NCI-H510A treated with DMSO at 0.1 percent for 48 hours (cell line): Measurements from ENCODE around the gene CCL22.

Experiments used
- DNase-seq: peaks from one replicate; lab custom pipeline; 2025; lab: John Stamatoyannopoulos, UW

CCL22 gene

DNA sequence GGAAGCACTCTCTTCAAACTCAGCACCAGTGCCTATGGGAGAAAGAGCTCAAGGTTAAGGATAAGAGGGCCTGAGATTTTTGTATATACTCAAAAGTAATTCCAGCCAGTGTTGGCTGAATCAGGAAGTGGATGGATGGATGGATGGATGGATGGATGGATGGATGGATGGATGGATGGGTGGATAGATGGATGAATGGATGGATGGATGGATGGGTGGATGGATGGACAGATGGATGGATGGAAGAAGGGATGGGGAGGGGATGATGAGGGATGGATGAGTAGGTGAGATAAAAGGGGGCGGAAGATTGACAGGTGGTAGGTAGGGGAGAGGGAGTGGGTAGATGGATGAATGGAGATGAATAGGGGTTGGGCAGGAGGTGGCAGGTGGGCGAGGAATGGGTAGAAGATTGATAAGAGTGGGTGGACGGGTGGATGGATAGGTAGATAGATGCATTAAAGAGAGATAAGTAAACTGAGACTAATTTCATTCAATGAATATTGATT, 17.8 kb downstream of the CCL22 start:
- DNase-seq, result no peak

- DNase-seq, result no peak
These were observed 18.7 kb downstream of the CCL22 start for GRCh38 chr16:57377080-57377841.

DNA sequence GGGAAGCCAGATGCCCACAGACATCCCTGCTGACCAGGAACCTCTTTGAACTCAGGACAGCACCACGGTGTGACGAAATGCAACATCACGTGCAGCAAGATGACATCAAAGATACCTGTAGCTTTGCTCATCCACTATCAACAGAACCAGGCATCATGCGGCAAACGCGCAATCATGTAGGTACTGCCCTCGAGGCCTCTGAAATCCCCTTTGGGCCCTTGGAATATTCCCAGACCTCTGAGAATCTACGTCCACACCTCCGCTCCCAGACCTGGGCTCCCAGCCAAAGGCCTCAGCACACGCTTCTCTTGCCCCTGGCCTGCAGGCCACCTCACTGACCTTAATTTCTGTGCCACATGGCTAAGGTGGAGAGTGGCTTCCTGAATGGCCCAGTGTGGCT, 21.0 kb downstream of the CCL22 start:
- DNase-seq, result no peak

- DNase-seq, result no peak
These were observed 22.3 kb downstream of the CCL22 start for GRCh38 chr16:57380671-57381462.

DNA sequence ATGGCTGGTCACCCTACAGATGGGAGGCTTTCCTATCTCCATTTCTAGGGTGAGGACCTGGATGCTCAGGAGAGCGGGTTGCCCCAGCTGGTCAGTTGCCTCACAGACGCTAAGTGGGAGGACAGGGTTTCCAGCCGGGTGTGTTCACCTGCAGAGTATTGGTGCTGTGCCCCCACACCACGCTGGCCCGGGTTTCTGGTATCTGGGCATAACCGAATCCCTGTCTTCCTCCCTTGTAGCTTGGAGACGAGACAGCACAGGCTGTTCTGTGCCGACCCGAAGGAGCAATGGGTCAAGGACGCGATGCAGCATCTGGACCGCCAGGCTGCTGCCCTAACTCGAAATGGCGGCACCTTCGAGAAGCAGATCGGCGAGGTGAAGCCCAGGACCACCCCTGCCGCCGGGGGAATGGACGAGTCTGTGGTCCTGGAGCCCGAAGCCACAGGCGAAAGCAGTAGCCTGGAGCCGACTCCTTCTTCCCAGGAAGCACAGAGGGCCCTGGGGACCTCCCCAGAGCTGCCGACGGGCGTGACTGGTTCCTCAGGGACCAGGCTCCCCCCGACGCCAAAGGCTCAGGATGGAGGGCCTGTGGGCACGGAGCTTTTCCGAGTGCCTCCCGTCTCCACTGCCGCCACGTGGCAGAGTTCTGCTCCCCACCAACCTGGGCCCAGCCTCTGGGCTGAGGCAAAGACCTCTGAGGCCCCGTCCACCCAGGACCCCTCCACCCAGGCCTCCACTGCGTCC, 23.4 kb downstream of the CCL22 start:
- DNase-seq, result no peak

GRCh38 chr16:57382535-57383275, 24.1 kb downstream of the CCL22 start:
- no peak for DNase-seq

GRCh38 chr16:57383276-57384247, 25.0 kb downstream of the CCL22 start:
- no peak for DNase-seq

GRCh38 chr16:57384248-57385070, 25.9 kb downstream of the CCL22 start:
- DNase-seq, result no peak

GRCh38 chr16:57385083-57385482, 26.5 kb downstream of the CCL22 start:
- DNase-seq, result no peak

DNA sequence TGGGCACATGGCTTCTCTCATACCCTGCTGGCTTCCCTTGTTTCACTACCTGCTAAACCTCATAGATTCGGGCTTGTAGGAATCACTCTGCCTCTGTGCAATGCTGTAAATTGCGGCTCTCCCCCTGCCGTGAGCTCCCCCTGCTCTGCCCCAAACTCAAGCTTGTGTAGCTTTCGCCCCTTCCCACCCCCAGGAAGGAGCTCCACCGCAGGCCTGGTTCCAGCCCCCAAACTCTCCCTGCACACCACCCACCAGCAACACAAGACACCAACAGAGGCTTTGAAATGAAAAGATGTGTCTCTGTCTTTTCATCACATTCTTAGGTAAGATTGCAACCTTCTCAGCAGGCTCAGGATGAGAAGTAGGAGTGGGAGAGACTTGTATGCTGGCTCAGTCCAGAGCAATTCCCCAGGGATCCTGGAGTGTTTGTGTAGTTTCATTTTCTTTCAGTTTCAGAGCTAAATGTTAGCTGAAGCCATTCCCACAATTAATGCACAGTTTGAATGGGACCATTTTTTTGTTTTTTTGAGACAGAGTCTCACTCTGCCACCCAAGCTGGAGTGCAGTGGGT, 27.9 kb downstream of the CCL22 start:
- no peak for DNase-seq

- DNase-seq, result no peak
These were observed 29.2 kb downstream of the CCL22 start for GRCh38 chr16:57387598-57388354.

GRCh38 chr16:57388359-57389086, 29.9 kb downstream of the CCL22 start:
- DNase-seq, result no peak

DNA sequence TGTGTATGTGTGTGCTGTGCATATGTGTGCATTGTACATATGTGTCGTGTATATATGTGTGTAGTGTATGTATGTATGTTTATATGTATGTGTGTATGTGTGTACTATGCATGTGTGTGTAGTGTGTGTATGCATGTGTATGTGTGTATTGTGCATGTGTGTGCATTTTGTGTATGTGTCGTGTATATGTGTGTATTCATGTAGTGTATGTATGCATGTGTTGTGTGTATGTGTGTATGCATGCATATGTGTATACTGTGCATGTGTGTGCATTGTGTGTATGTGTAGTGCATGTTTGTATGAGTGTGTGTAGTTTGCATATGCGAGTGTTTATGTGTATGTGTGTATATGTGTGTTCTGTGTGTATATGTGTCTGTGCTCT, 30.5 kb downstream of the CCL22 start:
- no peak for DNase-seq

DNA sequence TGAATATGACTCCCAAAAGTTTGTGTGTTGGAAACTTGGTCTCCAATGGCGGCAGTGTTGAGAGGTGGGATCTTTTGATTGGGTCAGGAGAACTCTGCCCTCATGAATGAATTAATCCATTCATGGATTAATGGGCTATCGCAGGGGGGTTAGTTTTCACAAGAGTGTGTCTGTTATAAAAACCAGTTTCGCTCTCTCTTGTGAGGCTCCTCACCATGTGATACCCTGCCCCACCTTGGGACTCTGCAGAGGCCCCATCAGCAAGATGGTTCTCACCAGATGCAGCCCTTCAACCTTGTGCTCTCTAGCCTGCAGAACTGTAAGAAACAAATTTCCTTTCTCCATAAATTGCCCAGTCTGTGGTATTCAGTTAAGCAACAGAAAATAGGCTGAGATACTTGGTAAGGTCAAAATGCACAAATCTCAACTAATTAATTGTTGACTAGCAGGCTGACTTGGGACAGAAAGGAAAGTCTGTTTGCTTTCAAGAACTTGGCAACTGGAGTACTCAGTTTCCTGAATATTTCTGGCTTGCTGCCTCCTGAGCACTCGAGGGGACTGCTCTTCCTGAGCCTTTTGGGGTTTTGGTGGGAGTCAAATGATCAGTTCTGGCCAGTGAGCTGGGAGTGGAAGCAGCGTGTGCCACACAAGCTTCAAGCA, 32.2 kb downstream of the CCL22 start:
- no peak for DNase-seq

DNA sequence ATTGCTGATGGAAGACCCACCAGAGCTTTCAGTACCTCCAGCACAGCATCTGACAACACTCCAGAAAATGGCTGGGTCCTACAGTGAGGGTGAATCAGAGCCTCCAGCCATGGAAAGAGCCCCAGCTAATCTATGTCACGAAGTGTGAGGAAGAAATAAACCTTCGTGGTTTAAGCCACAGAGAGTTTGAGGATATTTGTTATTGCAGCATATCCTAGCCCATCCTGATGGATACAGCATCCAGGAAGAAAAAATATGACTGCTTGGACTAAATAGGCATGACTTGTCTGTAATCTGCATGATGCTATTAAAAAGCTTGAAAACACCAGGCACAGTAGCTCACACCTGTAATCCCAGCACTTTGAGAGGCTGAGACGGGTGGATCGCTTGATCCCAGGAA, 32.7 kb downstream of the CCL22 start:
- DNase-seq, result no peak

DNA sequence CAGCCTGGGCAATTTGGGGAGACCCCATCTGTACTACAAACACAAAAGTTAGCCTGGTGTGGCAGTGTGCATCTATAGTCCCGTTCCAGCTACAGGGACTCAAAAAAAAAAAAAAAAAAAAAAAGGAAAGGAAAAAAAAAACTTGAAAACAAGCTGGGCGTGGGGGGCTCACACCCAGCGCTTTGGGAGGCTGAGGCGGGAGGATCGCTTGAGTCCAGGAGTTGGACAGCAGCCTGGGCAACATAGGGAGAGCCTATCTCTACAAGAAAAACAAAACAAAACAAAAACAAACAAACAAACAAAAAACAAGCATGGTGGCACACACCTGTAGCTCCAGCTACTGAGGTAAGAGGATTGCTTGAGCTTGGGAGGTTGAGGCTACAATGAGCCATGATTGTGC, 33.1 kb downstream of the CCL22 start:
- DNase-seq, result no peak

DNA sequence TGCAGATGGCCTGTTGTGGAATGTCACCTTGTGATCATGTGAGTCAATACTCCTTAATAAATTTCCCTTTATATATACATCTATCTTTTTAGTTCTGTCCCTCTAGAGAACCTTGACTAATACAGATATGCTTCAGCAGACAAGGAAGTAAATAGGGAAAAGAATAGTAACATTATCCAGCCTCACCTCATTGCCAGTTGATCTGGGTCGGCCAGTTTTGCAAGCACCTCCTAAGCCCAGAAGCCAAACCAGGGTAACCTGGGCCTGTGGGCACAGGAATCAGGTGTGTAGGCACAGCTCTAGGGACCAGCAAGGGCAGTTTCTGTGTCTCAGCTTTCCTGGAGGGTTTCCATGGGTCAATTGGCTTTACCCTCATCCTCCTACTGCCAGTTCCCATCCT, 34.1 kb downstream of the CCL22 start:
- peak; percentile 22 for DNase-seq
